GM19043 (cell line): ENCODE data around the gene SH3D21.

Experiments used
- ATAC-seq: cut with Tn5 transposase; IDR thresholded peaks from one replicate; pipeline ENCODE4 v1.9.1; 2021; ENCODE audit warnings: low read depth; ENCODE audit not compliant: unreplicated experiment

The SH3D21 gene

GRCh38 chr1:36306210-36306901 is at the start of gene SH3D21:
TSS of gene SH3D21 (plus strand) at chr1:36306368. CDS start at chr1:36306421, 53 bp downstream.
- ATAC-seq: peak; percentile 26

- ATAC-seq: no peak
These were observed 49.4 kb upstream of the SH3D21 start for GRCh38 chr1:36256558-36257374.

GRCh38 chr1:36257375-36257767 is 48.8 kb upstream of the SH3D21 start:
- ATAC-seq: no peak

DNA sequence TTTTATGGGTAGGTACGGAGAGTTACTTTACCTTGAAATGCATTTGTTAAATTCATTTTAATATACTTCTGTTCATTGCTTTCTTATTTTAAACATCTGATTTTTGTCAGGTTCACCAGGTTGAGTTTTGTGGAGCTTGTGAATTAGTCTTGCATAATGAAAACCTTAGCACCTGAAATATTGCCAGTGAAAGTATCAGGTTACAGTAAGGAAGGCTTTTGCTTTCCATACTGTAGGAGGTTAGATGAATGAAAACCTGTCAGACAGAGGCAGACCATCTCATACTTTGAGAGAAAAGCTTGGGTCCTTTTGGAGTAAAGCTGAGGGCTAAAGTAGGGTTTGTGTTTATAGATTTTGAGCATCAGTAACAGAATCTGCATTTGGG is 47.2 kb upstream of the SH3D21 start:
- no peak for ATAC-seq

- ATAC-seq: no peak
These were observed 37.2 kb upstream of the SH3D21 start for GRCh38 chr1:36268981-36269380.

- ATAC-seq: no peak
These were observed 36.7 kb upstream of the SH3D21 start for GRCh38 chr1:36269408-36269838.

- ATAC-seq: no peak
These were observed 33.1 kb upstream of the SH3D21 start for GRCh38 chr1:36273024-36273423.

GRCh38 chr1:36274201-36274600 is 32.0 kb upstream of the SH3D21 start:
- no peak for ATAC-seq

- ATAC-seq: no peak
These were observed 29.5 kb upstream of the SH3D21 start for GRCh38 chr1:36276688-36277087.

GRCh38 chr1:36279110-36279788 is 26.9 kb upstream of the SH3D21 start:
- no peak for ATAC-seq

DNA sequence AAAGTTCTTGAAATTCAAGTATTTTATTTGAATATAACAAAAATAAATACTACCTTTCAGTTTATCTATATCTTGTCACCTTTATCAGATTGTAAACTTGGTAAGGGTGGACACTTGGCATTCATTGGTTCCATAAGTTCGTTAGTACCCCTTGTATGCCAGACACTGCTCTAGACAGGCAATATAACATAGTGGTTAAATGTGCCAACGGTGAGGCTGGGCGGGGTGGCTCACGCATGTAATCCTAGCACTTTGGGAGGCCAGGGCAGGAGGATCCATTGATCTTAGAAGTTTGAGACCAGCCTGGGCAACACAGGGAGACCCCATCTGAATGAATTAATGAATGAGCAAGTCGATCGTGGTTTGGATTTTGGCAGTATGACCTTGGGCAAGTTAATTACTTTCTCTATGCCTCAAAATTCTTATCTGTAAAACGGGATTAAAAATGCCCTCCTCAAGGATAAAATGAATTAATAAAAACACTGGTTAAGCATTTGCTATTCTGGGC is 26.3 kb upstream of the SH3D21 start:
- ATAC-seq: no peak

GRCh38 chr1:36284061-36284460 is 22.1 kb upstream of the SH3D21 start:
- ATAC-seq: no peak

- ATAC-seq: no peak
These were observed 21.7 kb upstream of the SH3D21 start for GRCh38 chr1:36284517-36284916.

DNA sequence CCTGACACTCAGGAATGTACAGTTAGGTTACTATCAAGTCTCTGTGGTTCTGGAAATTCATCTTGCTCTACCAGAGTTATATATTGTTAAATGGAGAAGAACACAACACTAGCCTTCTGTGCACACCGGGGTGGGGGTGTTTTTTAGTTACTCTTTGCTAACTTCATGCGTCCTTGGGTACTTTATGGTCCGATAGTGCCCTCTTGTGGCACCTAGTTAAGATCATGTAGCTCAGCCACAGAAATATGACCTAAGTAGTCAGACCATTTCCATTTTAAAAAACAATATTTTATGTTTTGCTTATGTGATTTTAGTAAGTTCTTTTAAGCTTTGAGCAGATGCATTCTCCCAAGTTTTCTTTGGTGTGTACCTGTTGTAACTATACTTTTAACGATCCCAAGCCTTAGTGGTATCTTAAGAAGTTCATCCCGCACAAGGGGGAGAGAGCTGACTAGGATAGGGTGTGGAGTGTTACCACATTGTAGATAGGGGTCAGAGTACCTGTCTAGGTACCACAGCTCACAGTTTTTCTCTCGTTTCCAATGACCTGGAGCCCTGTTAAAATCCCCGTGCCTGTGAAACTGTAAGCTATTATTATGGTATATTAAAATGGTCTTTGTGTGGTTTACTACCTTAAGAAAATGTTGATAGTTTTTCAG is 20.6 kb upstream of the SH3D21 start:
- ATAC-seq: no peak

GRCh38 chr1:36286802-36287201 is 19.4 kb upstream of the SH3D21 start:
- ATAC-seq: no peak

GRCh38 chr1:36287595-36287994 is 18.6 kb upstream of the SH3D21 start:
- no peak for ATAC-seq

DNA sequence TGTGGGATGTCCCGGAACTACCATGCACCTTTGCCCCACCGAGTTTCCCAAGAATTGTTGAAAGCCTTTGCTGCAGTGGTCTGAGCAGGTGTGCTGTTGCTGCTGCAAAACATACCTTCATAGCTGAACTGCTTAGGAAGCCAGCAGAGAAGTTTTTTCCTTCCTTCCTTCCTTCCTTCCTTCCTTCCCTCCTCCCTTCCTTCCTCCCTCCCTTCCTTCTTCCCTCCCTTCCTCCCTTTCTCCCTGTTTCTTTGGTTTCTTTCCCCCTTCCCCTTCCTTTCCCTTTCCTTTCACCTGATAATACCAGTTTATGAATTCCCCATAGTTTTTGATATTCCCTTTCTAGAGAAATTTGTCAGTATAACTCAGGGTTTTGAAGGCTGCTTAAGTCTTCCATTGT is 10.8 kb upstream of the SH3D21 start:
- no peak for ATAC-seq

DNA sequence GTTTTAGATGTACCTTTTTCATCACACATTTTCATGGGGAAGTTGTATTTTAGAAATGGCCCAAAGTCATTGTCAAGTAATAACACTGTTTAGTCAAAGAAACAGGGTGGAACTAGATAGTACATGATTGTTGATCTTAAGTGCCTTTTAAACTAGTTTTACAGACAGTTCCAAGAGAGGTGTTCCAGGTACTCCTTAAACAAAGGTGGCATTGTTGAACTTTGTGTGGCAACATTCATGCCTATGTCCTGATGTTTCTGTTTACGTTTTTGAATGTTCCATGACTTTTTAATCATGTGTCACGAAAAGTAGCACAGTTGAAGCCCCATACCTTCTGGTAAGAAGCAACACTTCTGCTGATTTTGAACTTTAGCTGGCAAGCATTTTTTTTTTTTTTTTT is 9.1 kb upstream of the SH3D21 start:
- ATAC-seq: no peak

- ATAC-seq: no peak
These were observed 7.5 kb upstream of the SH3D21 start for GRCh38 chr1:36298640-36299039.

DNA sequence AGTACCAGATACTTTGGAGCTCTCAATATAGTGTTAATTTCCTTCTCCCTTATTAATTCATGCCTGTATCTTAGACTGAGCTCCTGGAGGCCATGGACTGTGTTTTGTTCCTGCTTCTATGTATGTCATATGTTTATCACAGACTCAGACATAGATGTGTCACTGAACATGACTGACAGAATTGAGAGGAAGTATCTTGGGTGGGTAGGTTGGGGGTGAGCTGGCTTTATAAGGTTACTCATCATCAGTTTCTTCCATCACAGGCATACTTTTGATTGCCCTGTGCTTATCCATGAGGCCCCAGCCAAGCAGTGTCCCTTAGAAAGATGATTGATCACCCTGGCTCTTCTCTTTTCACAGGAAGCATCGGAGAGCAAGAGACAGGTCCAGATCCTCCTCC is 5.6 kb upstream of the SH3D21 start:
- ATAC-seq: no peak

GRCh38 chr1:36301220-36301619 is 4.9 kb upstream of the SH3D21 start:
- no peak for ATAC-seq
